Hematopoietic multipotent progenitor cell treated with erythropoietin and hydrocortisone succinate and interleukin-3 and kit ligand, for 15 days (in vitro differentiated cells): Measurements from ENCODE around the gene TMEM190.
A peak's percentile ranks its signal among the peaks of the same experiment; 100 is the strongest.

Source experiments
- DNase-seq: peaks from one replicate; pipeline ENCODE4 v3.0.0-alpha.2; 2015; ENCODE audit warnings: low spot score

The TMEM190 gene

GRCh38 chr19:55372316-55373081 lies 4.1 kb upstream of the TMEM190 start:
- DNase-seq: no peak

DNA sequence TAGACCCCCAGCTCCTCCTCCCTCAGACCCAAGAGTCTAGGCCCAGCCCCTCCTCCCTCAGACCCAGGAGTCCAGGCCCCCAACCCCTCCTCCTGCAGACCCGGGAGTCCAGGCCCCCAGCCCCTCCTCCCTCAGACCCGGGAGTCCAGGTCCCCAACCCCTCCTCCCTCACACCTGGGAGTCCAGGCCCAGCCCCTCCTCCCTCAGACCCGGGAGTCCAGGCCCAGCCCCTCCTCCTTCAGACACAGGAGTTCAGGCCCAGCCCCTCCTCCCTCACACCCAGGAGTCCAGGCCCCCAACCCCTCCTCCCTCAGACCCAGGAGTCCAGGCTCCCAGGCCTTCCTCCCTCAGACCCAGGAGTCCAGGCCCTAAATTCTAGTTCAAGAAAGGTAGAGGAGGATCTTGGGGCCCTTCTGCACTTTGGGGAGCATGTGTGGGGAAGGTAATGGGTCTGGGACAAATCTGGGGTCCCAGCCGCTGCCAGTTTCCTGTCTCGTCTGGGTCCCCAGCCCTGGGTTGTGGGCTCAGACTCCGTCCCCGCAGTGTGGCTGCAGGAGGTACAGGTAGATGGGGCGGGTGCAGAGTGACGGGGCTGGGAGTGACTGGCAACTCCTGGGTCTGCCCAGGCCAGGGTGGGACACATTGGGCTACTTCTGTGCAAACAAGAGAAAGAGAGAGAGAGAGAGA lies 3.2 kb upstream of the TMEM190 start:
- DNase-seq: no peak

DNA sequence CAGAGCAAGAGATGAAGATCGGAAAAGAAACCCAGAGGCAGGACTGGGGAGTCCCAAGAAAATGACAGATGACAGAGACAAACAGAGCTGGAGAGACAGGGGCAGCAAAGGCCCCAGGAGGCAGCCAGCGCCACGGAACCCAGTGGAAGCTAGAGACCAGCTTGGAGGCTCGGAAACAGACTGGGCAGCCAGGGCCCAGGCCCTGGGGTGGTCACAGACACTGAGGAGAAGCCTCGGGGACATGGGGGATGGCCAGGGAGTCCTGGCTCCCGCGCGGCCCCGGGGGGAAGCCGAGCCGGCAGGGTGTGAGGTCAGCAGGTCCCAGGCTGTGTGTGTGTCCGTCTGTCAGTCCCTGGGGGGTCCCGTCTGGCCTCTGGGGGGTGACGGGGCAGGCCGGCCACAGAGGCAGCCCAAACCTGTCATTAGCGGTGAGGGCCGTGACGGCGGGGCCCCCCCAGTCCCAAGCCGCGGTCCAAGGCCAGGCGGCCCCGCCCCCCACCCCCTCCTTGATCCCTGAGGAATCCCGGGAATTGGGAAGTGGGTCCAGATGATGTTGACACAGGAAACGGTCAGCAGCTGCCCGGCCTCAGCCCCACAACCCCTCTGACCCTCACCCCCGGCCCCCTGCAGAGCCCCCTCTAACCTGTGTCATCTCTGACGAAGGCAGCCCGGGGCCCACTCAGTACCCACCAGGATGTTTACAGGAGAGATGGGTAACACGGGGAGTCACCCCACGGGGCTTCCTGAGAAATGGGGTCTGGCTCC lies 2.5 kb upstream of the TMEM190 start:
- DNase-seq: no peak

GRCh38 chr19:55377356-55378131 lies 918 bp downstream of the TMEM190 start:
- DNase-seq: no peak

DNA sequence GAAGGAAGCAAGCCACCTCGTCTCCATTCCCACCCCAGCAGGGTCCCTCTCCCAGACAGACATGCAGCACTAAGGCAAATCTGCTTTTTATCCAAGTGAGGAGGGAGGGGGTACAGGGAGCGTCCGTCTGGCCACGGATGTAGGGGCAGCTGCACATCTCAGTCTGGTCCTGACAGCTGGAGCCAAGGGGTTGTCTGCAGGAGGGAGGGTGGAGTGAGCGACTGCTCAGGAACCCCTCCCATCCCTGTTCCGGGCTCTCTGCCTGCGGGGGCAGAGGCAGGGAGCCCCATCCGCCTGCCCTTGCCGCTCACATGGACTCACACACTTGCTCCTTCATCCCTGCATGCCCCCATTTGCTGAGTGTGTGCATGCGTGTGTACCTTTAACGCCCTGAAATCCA lies 2.5 kb downstream of the TMEM190 start:
- DNase-seq: no peak

DNA sequence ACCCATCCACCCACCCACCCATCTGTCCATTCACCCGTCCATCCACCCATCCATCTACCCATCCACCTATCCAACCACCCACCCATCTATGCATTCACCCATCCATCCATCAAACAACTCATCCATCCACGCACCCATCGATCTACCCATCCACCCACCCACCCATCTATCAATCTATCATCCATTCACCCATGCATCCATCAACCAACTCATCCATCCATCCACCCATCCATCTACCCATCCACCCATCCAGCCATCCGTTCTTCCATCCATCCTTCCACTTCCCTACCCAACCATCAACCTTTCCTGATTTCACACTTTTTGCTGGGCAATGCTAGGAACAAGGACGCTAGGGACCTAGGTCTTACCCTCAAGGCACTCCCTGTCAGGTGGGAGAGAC lies 5.4 kb downstream of the TMEM190 start:
- no peak for DNase-seq

GRCh38 chr19:55382522-55383054 lies 6.0 kb downstream of the TMEM190 start:
- DNase-seq: no peak

DNA sequence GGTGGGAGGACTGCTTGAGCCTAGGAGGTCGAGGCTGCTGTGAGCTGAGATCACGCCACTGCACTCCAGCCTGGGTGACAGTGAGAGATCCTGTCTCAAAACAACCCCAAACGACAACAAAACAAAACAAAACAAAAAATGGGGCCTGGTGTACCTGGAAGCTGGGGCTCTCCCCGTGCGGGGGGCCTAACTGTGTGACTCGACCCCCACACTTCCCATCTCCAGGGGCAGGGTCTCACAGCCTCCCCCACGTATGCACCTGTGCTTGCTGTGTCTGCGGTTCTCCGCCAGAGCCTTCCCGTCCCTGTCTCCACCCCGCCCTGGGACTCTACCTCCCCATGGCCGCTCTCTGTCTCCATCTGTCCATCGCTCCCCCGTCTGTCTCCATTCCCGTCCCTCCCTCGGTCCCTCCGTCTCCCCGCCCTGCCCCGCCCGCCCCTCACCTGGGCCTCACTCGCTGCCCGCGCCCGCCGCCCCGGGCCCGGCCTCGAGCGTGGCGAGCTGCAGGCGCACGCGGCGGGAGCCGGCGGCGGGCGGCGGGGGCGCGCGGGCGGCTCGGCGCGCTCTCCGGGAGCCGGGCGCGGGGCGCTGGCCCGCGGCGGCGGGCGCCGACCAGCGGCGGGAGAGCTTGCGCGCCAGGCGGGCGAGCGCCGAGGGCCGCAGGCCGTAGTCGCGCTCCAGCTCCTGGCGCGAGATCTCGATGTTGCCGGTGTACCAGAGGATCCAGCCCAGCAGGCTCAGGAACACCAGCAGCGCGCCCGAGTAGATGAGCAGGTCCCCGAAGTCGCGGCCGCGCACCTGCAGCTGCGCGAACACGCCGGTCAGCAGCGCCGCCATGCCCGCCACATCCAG lies 6.9 kb downstream of the TMEM190 start:
- no peak for DNase-seq

- peak; percentile 31 for DNase-seq
Measured at GRCh38 chr19:55384131-55384919, 7.7 kb downstream of the TMEM190 start, which contains the start of gene TMEM238. TSS of gene TMEM238 (minus strand) at chr19:55384292. CDS start at chr19:55384259, 33 bp downstream.

DNA sequence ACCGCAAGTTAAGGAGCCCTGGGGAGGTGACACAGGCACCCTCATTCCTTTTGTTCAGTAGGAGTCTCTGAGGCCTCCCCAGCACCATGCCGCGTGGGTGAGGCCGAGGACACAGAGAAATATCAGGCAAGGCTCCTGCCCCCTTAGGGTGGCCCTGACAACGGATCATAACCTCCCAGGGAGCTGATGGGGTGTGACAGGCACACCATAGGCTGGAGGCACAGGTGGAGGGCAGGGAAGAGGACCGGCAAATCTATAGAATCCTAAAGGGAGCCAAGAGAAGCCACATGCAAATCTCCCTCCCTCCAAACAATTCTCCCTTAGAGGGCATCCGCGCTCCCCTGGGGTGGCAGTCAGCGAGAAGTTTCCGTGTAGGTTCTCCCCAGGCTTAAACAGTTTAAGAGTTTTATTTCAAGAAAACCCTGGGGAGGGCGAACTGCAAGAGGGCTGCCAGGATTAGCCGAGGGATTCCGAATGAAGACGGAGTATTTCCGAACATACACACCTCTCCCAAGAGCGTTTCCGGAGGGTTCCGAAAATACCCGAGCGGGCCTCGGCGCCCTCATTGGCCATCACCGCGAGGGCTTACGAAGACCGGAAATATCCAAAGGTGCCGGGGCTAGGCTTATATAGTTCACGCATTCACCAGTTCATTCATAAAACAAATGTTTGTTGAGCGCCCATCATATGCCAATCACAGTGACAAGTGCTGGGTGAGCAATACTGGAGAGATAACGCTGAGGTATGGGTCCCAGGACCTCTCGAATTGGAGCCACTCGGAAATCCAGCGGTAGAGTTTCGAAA lies 8.5 kb downstream of the TMEM190 start:
- DNase-seq: peak; percentile 93

- peak; percentile 99 for DNase-seq
Measured at GRCh38 chr19:55385724-55386492, 9.3 kb downstream of the TMEM190 start, which contains the start of gene RPL28. TSS of gene RPL28 (plus strand) at chr19:55385932. CDS start at chr19:55386358, 426 bp downstream.

GRCh38 chr19:55386493-55386971 lies 9.9 kb downstream of the TMEM190 start:
- no peak for DNase-seq

- DNase-seq: no peak
Measured at GRCh38 chr19:55387736-55388497, 11.3 kb downstream of the TMEM190 start.

DNA sequence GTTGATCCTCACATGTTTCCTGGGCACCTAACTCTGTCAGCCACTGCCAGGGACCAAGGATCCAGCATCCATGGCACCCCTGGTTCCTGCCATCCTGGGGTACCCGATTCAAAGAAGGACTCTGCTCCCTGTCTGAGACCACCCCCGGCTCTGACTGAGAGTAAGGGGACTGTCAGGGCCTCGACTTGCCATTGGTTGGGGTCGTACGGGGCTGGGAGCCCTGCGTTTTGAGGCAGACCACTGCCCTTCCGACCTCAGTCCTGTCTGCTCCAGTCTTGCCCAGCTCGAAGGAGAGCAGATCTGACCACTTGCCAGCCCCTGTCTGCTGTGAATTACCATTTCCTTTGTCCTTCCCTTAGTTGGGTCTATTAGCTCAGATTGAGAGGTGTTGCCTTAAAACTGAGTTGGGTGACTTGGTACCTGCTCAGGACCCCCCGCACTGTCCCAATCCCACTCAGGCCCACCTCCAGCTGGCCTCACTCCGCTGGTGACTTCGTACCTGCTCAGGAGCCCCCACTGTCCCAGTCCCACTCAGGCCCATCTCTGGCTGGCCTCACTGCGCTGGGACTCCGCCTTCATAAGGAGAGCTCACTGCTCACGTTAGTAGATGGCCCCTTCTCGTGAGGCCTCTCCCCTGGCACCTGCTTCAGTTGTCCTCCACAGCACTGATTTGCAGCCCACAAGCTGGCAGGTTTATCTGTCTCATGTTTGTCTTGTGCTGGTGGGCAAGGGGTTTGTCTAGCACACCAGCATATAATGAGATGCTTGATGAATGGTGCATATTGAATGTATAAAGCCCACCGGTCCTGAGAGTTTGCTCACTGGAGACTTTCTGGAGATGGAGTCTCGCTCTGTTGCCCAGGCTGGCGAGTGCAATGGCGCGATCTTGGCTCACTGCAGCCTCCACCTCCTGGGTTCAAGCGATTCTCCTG lies 13.0 kb downstream of the TMEM190 start:
- DNase-seq: no peak

DNA sequence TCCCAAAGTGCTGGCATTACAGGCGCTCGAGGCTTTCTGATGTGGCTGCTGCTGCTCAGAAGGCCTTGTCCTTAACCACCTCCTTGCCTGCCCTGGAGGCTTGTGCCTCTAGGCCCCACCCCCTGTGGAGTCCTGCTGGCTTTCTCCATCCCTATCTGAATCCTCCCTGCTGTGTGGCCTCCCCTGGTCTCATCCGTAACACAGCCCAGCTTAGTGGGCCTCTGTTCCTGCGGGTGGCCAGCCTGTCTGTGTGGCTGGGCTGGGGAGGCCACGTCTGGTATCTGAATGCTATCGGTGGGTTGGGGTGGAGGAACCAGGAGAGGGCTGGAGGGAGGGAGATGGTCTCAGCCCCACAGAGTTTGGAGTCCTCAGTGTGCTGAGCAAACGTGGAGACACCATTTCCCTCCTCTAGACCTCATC lies 13.8 kb downstream of the TMEM190 start:
- no peak for DNase-seq

DNA sequence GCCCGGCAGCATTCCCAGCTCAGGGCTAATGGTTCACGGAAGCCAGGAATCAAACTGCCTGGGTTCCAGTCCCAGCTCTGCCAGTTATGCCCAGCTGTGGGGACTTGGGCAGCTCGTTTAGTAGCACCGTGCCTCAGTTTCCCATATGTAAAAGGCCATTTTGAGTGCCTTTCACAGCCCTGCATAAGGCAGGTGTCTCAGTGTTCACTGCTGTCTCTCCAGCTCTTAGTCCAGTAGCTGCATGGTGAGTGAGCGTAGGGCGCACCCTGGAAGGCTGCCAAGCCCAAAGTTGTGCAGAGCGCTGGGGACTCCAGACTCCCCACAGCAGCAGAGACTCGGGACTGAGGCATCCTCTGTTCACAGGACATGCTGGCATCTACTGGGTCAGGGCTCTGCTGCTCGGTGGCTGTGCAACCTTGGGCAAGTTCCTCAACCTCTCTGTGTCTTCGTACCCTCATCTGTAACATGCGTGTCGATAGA lies 14.6 kb downstream of the TMEM190 start:
- peak; percentile 43 for DNase-seq
